ENCODE results near the gene SLF2. TPM values are rescaled to one million over a fixed set of nuclear protein-coding genes. Genes with fewer than 3 reads are reported as not detected.

The SLF2 gene
- total RNA-seq = 29.6 TPM
- polyA plus RNA-seq (ENCODE audit: insufficient read depth, low read depth, low replicate concordance) = 6.7 TPM
- long read RNA-seq, donor 1, transcript SLF2-205 (1 exons, 891 nt) = major isoform, 7 of 7 reads
- long read RNA-seq, donor 1, partial matches to known transcripts = 0 of 7 reads
- long read RNA-seq, donor 1, other reads (novel, unspliced or antisense) = 0 of 7 reads
- long read RNA-seq, donor 2, partial matches to known transcripts = 0 of 3 reads
- long read RNA-seq, donor 2, other reads (novel, unspliced or antisense) = 0 of 3 reads
- long read RNA-seq, donor 3, transcript SLF2-205 (1 exons, 891 nt) = major isoform, 13 of 21 reads
- long read RNA-seq, donor 3, partial matches to known transcripts = 7 of 21 reads
- long read RNA-seq, donor 3, other reads (novel, unspliced or antisense) = 0 of 21 reads
- long read RNA-seq, donor 4, full-length matches to known transcripts = 10 of 10 reads
- long read RNA-seq, donor 4, partial matches to known transcripts = 0 of 10 reads
- long read RNA-seq, donor 4, other reads (novel, unspliced or antisense) = 0 of 10 reads
- long read RNA-seq, donor 5 = 0 reads
- long read RNA-seq, donor 6, partial matches to known transcripts = 0 of 3 reads
- long read RNA-seq, donor 6, other reads (novel, unspliced or antisense) = 0 of 3 reads
- long read RNA-seq, donor 7, full-length matches to known transcripts = 5 of 13 reads
- long read RNA-seq, donor 7, partial matches to known transcripts = 4 of 13 reads
- long read RNA-seq, donor 7, other reads (novel, unspliced or antisense) = 4 of 13 reads
- long read RNA-seq, donor 8, full-length matches to known transcripts = 7 of 7 reads
- long read RNA-seq, donor 8, partial matches to known transcripts = 0 of 7 reads
- long read RNA-seq, donor 8, other reads (novel, unspliced or antisense) = 0 of 7 reads
- long read RNA-seq, donor 9, full-length matches to known transcripts = 7 of 7 reads
- long read RNA-seq, donor 9, partial matches to known transcripts = 0 of 7 reads
- long read RNA-seq, donor 9, other reads (novel, unspliced or antisense) = 0 of 7 reads
- long read RNA-seq, donor 10, partial matches to known transcripts = 5 of 6 reads
- long read RNA-seq, donor 10, other reads (novel, unspliced or antisense) = 0 of 6 reads

DNA sequence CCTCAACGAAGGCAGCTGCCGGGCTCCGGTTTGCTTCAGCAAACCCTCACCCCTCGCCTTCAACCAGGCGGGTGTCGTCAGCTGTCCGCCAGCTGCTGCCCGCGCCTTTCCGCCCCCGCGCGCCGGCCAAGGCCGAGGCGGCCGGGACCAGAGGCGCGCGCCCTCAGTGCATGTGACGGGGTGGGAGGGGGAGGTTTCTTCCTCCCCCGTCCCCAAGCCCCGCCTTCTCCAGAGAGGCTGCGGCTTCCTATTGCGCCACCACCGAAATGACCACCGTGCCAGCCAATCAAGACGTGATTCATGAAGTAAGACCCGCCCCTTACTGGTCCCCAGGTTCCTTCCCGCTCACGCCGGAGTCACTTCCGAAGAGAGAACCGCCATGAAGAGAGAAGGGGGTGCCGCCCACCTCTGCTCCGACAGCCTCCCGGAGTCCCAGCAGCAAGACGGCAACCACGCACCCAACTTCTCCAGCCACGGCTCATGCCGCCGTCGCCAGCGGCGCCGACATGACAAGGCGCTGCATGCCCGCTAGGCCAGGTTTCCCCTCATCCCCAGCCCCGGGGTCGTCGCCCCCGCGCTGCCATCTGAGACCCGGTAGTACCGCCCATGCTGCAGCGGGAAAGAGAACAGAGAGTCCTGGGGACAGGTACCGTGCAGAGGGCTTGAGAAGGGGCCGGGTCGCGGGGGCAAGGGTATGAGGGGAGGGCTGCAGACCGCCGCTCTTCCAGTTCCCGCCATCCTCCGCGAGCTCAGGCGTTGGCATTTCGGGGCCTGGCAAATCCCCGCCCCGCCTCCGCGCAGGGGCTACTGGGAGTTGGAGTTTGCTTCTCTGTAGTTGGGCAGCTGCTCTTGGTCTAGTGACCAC, at the start of gene SLF2:
Gene SLF2 (plus strand): TSS at position 359 of the 865 bp plus-strand sequence. CDS start 148 bp downstream, at position 507.
- Histone ChIP-seq H3K9me3 (ENCODE audit: control insufficient read depth in 2 of 3, insufficient read depth in 1 of 3, low read length in 3 of 3) (no peaks in the 10 kb centered on the region), H3K36me3 (ENCODE audit: control insufficient read depth in 2 of 3, insufficient read depth in 3 of 3, low read length in 3 of 3) (peaks cover 0 to 14% (median 4%) of the 10 kb centered on the region in 3 donors), H3K4me3 (ENCODE audit: low read length in 3 of 3) (peak within 1 kb of the TSS; percentile 74 to 89 (median 86)), H3K4me1 (ENCODE audit: control insufficient read depth in 2 of 3, insufficient read depth in 2 of 3, low read depth in 1 of 3, low read length in 3 of 3) (peaks cover 8 to 17% (median 11%) of the 10 kb centered on the region in 3 donors), H3K27me3 (ENCODE audit: control insufficient read depth, insufficient read depth, low read length) (no peaks in the 10 kb centered on the region), H3K27ac (ENCODE audit: low read depth in 2 of 2, low read length in 2 of 2) (peak within 1 kb of the TSS; percentile 93 to 97), H3K9ac (ENCODE audit: low read length in 3 of 3) (peak within 1 kb of the TSS; percentile 77 to 92 (median 87))
- peak; percentile 74 for FAIRE-seq
- TF ChIP-seq CTCF (IDR thresholded peaks at IDR 0.05; ENCODE audit: borderline replicate concordance, extremely low read depth, insufficient read depth) = no peak
- peak; percentile 99 for DNase-seq
- intact Hi-C loops (cut with DNase I) = no loop called here

DNA sequence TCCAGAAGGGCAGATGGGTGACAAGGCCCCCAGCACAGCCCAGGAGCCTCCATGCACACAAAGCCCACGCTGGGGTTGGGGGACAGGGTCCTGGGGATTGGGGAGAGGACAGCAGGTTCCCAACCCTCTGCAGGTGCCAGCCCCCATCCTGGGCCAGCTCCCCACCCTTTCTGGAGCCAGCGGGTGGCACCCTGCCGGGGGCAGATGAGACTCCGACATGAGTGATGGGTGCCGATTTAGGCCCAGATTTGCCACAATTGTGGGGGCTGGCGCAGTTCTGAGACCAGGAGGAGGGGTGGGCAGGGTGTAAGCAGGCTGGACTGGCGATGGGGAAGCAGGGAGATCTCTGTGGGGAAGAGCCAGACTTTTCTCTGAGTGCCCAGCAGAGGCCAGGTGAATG, 49.3 kb upstream of the SLF2 start:
- H3K36me3 ChIP-seq (ENCODE audit: control insufficient read depth in 2 of 3, insufficient read depth in 3 of 3, low read length in 3 of 3) = no peaks in the 10 kb centered on the region
- TF ChIP-seq CTCF (IDR thresholded peaks at IDR 0.05; ENCODE audit: borderline replicate concordance, extremely low read depth, insufficient read depth) = no peak
- H3K4me1 ChIP-seq (ENCODE audit: control insufficient read depth in 2 of 3, insufficient read depth in 2 of 3, low read depth in 1 of 3, low read length in 3 of 3) = no peaks in the 10 kb centered on the region
- no peak overlapping the region for H3K9ac ChIP-seq (ENCODE audit: low read length in 3 of 3)
- no peak overlapping the region for H3K27ac ChIP-seq (ENCODE audit: low read depth in 2 of 2, low read length in 2 of 2)
- no peaks in the 10 kb centered on the region for H3K9me3 ChIP-seq (ENCODE audit: control insufficient read depth in 2 of 3, insufficient read depth in 1 of 3, low read length in 3 of 3)
- intact Hi-C loops (cut with DNase I) = no loop called here
- DNase-seq (no peak), FAIRE-seq (no peak)
- H3K4me3 ChIP-seq (ENCODE audit: low read length in 3 of 3) = no peak overlapping the region
- no peaks in the 10 kb centered on the region for H3K27me3 ChIP-seq (ENCODE audit: control insufficient read depth, insufficient read depth, low read length)

Measured in kidney (tissue), 22 donors.